Central memory CD8-positive, alpha-beta T cell (primary cell): ENCODE data around the gene PRKRA.

Source experiments
- ATAC-seq: fragments of 150-1000 bp; cut with Tn5 transposase; replicated peaks from 2 replicates; pipeline ENCODE4 v1.10.0; 2022; ENCODE audit warnings: mild to moderate bottlenecking, moderate FRiP score, moderate number of reproducible peaks; ENCODE audit not compliant: poor library complexity, severe bottlenecking; ENCODE audit errors: extremely low read depth
- DNase-seq, 2 donors: peaks; one replicate each; pipeline ENCODE4 v3.0.0; 2021; ENCODE audit warnings: low spot score in 2 of 2
- H3K27ac Mint-ChIP-seq: one replicate; pipeline ENCODE4 v1.8.0; 2022; ENCODE audit warnings: low read depth, mild to moderate bottlenecking, moderate library complexity, mixed read lengths
- H3K27me3 Mint-ChIP-seq: one replicate; pipeline ENCODE4 v1.8.0; 2022; ENCODE audit warnings: mixed read lengths
- H3K36me3 Mint-ChIP-seq: one replicate; pipeline ENCODE4 v1.8.0; 2022; ENCODE audit warnings: mild to moderate bottlenecking, moderate library complexity, mixed read lengths; ENCODE audit not compliant: insufficient read depth
- H3K4me1 Mint-ChIP-seq: one replicate; pipeline ENCODE4 v1.8.0; 2022; ENCODE audit warnings: mixed read lengths
- H3K4me3 Mint-ChIP-seq: one replicate; pipeline ENCODE4 v1.8.0; 2022; ENCODE audit warnings: mild to moderate bottlenecking, moderate library complexity, mixed read lengths
- H3K9me3 Mint-ChIP-seq: one replicate; pipeline ENCODE4 v1.8.0; 2022; ENCODE audit warnings: mixed read lengths

The PRKRA gene

GRCh38 chr2:178450774-178451525 lies at the start of gene PRKRA, which contains the start of gene PJVK:
TSS of gene PRKRA (minus strand) at chr2:178451175. CDS start at chr2:178451030, 145 bp downstream.
TSS of gene PJVK (plus strand) at chr2:178451378. CDS start at chr2:178453410, 2,032 bp downstream.
- Mint-ChIP-seq H3K4me1 (peaks cover 32% of the 10 kb centered on the region), H3K9me3 (no peaks in the 10 kb centered on the region)
- ATAC-seq = peak; percentile 85

GRCh38 chr2:178499640-178500039 lies 48.7 kb upstream of the PRKRA start:
- Mint-ChIP-seq H3K9me3 (no peaks in the 10 kb centered on the region), H3K27ac (no peak overlapping the region), H3K4me1 (peaks cover 4% of the 10 kb centered on the region), H3K36me3 (peaks cover 69% of the 10 kb centered on the region), H3K27me3 (no peaks in the 10 kb centered on the region), H3K4me3 (no peak overlapping the region)
- ATAC-seq (no peak), DNase-seq (no peak)

More at GRCh38 chr2:178450774-178451525, at the start of gene PRKRA, which contains the start of gene PJVK:
- Mint-ChIP-seq H3K36me3 (peaks cover 12% of the 10 kb centered on the region), H3K27me3 (no peaks in the 10 kb centered on the region), H3K4me3 (peak within 1 kb of the TSS; percentile 86), H3K27ac (peak within 1 kb of the TSS; percentile 87)
- DNase-seq = peak; percentile 90 to 92

GRCh38 chr2:178498137-178498536 lies 47.2 kb upstream of the PRKRA start:
- no peak for DNase-seq
- Mint-ChIP-seq H3K4me3 (no peak overlapping the region), H3K27ac (no peak overlapping the region), H3K27me3 (no peaks in the 10 kb centered on the region), H3K36me3 (peaks cover 77% of the 10 kb centered on the region), H3K4me1 (peaks cover 4% of the 10 kb centered on the region), H3K9me3 (no peaks in the 10 kb centered on the region)
- ATAC-seq = no peak

- no peak for ATAC-seq
- H3K4me1 Mint-ChIP-seq = peaks cover 4% of the 10 kb centered on the region
- H3K27ac Mint-ChIP-seq = no peak overlapping the region
- no peaks in the 10 kb centered on the region for H3K9me3 Mint-ChIP-seq
- no peaks in the 10 kb centered on the region for H3K27me3 Mint-ChIP-seq
- peaks cover 69% of the 10 kb centered on the region for H3K36me3 Mint-ChIP-seq
- DNase-seq = no peak
- H3K4me3 Mint-ChIP-seq = no peak overlapping the region
These were observed 45.1 kb upstream of the PRKRA start for GRCh38 chr2:178496049-178496448.

- peaks cover 64% of the 10 kb centered on the region for H3K36me3 Mint-ChIP-seq
- no peak overlapping the region for H3K4me3 Mint-ChIP-seq
- ATAC-seq (no peak), DNase-seq (no peak)
- no peaks in the 10 kb centered on the region for H3K27me3 Mint-ChIP-seq
- no peak overlapping the region for H3K27ac Mint-ChIP-seq
- peaks cover 26% of the 10 kb centered on the region for H3K4me1 Mint-ChIP-seq
- no peaks in the 10 kb centered on the region for H3K9me3 Mint-ChIP-seq
These were observed 40.6 kb upstream of the PRKRA start for GRCh38 chr2:178491612-178492011.

- Mint-ChIP-seq H3K36me3 (peaks cover 25% of the 10 kb centered on the region), H3K27me3 (no peaks in the 10 kb centered on the region), H3K4me1 (peaks cover 68% of the 10 kb centered on the region), H3K9me3 (no peaks in the 10 kb centered on the region), H3K27ac (no peak overlapping the region), H3K4me3 (no peak overlapping the region)
- DNase-seq (no peak), ATAC-seq (no peak)
These were observed 34.4 kb upstream of the PRKRA start for GRCh38 chr2:178485356-178485755.

- Mint-ChIP-seq H3K4me3 (no peak overlapping the region), H3K27ac (no peak overlapping the region), H3K9me3 (no peaks in the 10 kb centered on the region), H3K27me3 (no peaks in the 10 kb centered on the region), H3K4me1 (peaks cover 63% of the 10 kb centered on the region), H3K36me3 (peaks cover 24% of the 10 kb centered on the region)
- ATAC-seq = no peak
- DNase-seq = no peak
These were observed 33.5 kb upstream of the PRKRA start for GRCh38 chr2:178484245-178485041.

- Mint-ChIP-seq H3K4me1 (peaks cover 56% of the 10 kb centered on the region), H3K9me3 (no peaks in the 10 kb centered on the region), H3K27me3 (no peaks in the 10 kb centered on the region), H3K36me3 (peaks cover 23% of the 10 kb centered on the region), H3K4me3 (peak overlapping the region; percentile 99), H3K27ac (no peak overlapping the region)
- DNase-seq (no peak), ATAC-seq (no peak)
These were observed 31.5 kb upstream of the PRKRA start for GRCh38 chr2:178482437-178482836.

- Mint-ChIP-seq H3K4me3 (peak within 1 kb of the TSS; percentile 99), H3K4me1 (peaks cover 42% of the 10 kb centered on the region), H3K9me3 (no peaks in the 10 kb centered on the region), H3K36me3 (peaks cover 17% of the 10 kb centered on the region), H3K27me3 (no peaks in the 10 kb centered on the region), H3K27ac (peak within 1 kb of the TSS; percentile 96)
- ATAC-seq (peak; percentile 40), DNase-seq (peak; percentile 52 to 59)
These were observed 29.5 kb upstream of the PRKRA start, which contains the start of gene PLEKHA3 for GRCh38 chr2:178480227-178481181. TSS of gene PLEKHA3 (plus strand) at chr2:178480457. CDS start at chr2:178480870, 413 bp downstream.

GRCh38 chr2:178479758-178480226 lies 28.8 kb upstream of the PRKRA start:
- DNase-seq (no peak), ATAC-seq (no peak)
- H3K27me3 Mint-ChIP-seq = no peaks in the 10 kb centered on the region
- peak overlapping the region; percentile 96 for H3K27ac Mint-ChIP-seq
- H3K36me3 Mint-ChIP-seq = peaks cover 17% of the 10 kb centered on the region
- peaks cover 37% of the 10 kb centered on the region for H3K4me1 Mint-ChIP-seq
- H3K9me3 Mint-ChIP-seq = no peaks in the 10 kb centered on the region
- H3K4me3 Mint-ChIP-seq = peak overlapping the region; percentile 99

GRCh38 chr2:178479275-178479616 lies 28.3 kb upstream of the PRKRA start:
- Mint-ChIP-seq H3K27ac (peak overlapping the region; percentile 96), H3K4me3 (peak overlapping the region; percentile 99), H3K36me3 (peaks cover 17% of the 10 kb centered on the region), H3K27me3 (no peaks in the 10 kb centered on the region), H3K9me3 (no peaks in the 10 kb centered on the region), H3K4me1 (peaks cover 32% of the 10 kb centered on the region)
- DNase-seq (no peak), ATAC-seq (no peak)
